Prostate gland (tissue), 2 donors: ENCODE data around the gene TEAD4. TPM values are rescaled to one million over a fixed set of nuclear protein-coding genes. Genes with fewer than 3 reads are reported as not detected.

Experiments
- DNase-seq: peaks from one replicate; pipeline ENCODE4 v3.0.0-alpha.2; 2019; ENCODE audit warnings: low spot score
- H3K27ac ChIP-seq, 2 donors: fragments of 200-600 bp; sonication (generic); 2 replicates each; pipeline ENCODE4 v1.5.1; 2017 to 2019
- H3K27me3 ChIP-seq: fragments of 200-600 bp; sonication (generic); replicated peaks from 2 replicates; pipeline ENCODE4 v1.5.1; 2019; ENCODE audit not compliant: insufficient read depth
- H3K36me3 ChIP-seq, 2 donors: fragments of 200-600 bp; sonication (generic); 1 replicate in 1 of 2; 2 replicates in 1 of 2; pipeline versions ENCODE4 v1.5.1 to v1.8.1; 2017 to 2019
- H3K4me1 ChIP-seq: fragments of 200-600 bp; sonication (generic); replicated peaks from 2 replicates; pipeline ENCODE4 v1.5.1; 2019
- H3K4me3 ChIP-seq, 2 donors: fragments of 200-600 bp; sonication (generic); 2 replicates each; pipeline ENCODE4 v1.5.1; 2017 to 2019
- H3K9me3 ChIP-seq: fragments of 200-600 bp; sonication (generic); 2 replicates; pipeline ENCODE4 v1.5.1; 2017
- POLR2A ChIP-seq: fragments of 450-650 bp; IDR thresholded peaks from one replicate; pipeline ENCODE4 v1.6.1; 2016; ENCODE audit warnings: antibody characterized with exemption, mild to moderate bottlenecking
- POLR2AphosphoS5 ChIP-seq: sonication (generic); formaldehyde crosslinking; IDR thresholded peaks from one replicate; pipeline ENCODE4 v1.6.1; 2017; ENCODE audit warnings: antibody characterized with exemption
- WGBS: methylation state at CpG from one replicate; pipeline ENCODE4 v1.1.5; 2018; 5-methylcytosine and 5-hydroxymethylcytosine counted together
- intact Hi-C: fragments of 100-400 bp; cut with DNase I; formaldehyde crosslinking; loops from one replicate; pipeline ENCODE4 v1.14.2; 2022
- total RNA-seq, 2 donors: library from RNA; depleted of rRNA; stranded (reverse); fragments of >200 nt; gene quantifications; one replicate each; pipeline ENCODE4 v1.1.0, GENCODE V29; 2016
- TF ChIP-seq, protein P1 (sequence below), 4 experiments: fragments of 200-600 bp in 2 of 4; fragments of 450-650 bp in 2 of 4; sonication (generic) in 2 of 4; IDR thresholded peaks; 1 replicate in 3 of 4; 2 replicates in 1 of 4; pipeline ENCODE4 v1.5.1; 2016 to 2019; ENCODE audit warnings: antibody characterized with exemption in 4 of 4, mild to moderate bottlenecking in 2 of 4, moderate library complexity in 2 of 4

TEAD4 gene
- total RNA-seq, 2 donors from 2014 or later = 9.9 to 20.9 TPM

DNA sequence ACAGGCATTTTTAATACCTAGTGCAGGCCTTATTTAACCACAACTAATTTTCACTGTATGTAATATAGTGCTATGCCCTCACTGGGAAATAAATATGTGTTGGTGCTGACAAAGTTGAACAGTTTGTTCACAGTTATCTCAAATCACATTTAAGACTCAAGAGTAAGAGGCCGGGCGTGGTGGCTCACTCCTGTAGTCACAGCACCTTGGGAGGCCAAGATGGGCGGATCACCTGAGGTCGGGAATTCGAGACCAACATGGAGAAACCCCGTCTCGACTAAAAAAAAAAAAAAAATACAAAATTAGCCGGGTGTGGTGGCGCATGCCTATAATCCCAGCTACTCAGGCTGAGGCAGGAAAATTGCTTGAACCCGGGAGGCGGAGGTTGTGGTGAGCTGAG, 22.9 kb upstream of the TEAD4 start:
- Histone ChIP-seq H3K9me3 (no peaks in the 10 kb centered on the region), H3K27ac (no peak overlapping the region), H3K4me1 (no peaks in the 10 kb centered on the region), H3K27me3 (no peaks in the 10 kb centered on the region), H3K36me3 (no peaks in the 10 kb centered on the region), H3K4me3 (no peak overlapping the region)
- WGBS = 92% methylated on average over 11 of the region's 11 CpGs
- no peak for TF ChIP-seq POLR2AphosphoS5
- TF ChIP-seq POLR2A = no peak
- TF ChIP-seq, protein P1, sequence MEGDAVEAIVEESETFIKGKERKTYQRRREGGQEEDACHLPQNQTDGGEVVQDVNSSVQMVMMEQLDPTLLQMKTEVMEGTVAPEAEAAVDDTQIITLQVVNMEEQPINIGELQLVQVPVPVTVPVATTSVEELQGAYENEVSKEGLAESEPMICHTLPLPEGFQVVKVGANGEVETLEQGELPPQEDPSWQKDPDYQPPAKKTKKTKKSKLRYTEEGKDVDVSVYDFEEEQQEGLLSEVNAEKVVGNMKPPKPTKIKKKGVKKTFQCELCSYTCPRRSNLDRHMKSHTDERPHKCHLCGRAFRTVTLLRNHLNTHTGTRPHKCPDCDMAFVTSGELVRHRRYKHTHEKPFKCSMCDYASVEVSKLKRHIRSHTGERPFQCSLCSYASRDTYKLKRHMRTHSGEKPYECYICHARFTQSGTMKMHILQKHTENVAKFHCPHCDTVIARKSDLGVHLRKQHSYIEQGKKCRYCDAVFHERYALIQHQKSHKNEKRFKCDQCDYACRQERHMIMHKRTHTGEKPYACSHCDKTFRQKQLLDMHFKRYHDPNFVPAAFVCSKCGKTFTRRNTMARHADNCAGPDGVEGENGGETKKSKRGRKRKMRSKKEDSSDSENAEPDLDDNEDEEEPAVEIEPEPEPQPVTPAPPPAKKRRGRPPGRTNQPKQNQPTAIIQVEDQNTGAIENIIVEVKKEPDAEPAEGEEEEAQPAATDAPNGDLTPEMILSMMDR (IDR thresholded peaks at IDR 0.05) = no peak
- no peak for DNase-seq
- intact Hi-C loops = no loop called here

DNA sequence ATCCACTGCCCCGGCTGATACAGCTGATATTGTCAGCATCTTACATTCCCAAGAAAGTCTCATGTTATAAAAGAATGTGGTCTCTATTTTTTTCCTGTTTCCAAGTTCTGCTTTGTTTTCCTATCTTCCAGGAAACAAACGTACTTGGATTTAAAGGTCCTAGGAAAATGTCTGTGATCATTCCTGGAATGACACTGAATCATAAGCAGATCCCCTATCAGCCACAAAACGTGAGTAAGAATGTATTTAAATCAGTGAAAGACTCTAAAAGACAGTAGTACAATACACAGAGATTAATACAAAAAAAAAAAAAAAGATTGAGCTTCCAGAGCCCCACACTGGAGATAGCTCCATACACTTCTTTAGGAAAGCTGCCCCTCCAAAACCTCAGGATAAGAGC, 21.7 kb upstream of the TEAD4 start:
- DNase-seq = no peak
- intact Hi-C loops = no loop called here
- TF ChIP-seq, protein P1 (IDR thresholded peaks at IDR 0.05) = no peak
- TF ChIP-seq POLR2AphosphoS5 (no peak), POLR2A (no peak)
- no peaks in the 10 kb centered on the region for H3K36me3 ChIP-seq
- H3K4me1 ChIP-seq = no peaks in the 10 kb centered on the region
- WGBS = 80% methylated on average over 3 of the region's 3 CpGs
- H3K27ac ChIP-seq = no peak overlapping the region
- H3K4me3 ChIP-seq = no peak overlapping the region
- H3K9me3 ChIP-seq = no peaks in the 10 kb centered on the region
- no peaks in the 10 kb centered on the region for H3K27me3 ChIP-seq

DNA sequence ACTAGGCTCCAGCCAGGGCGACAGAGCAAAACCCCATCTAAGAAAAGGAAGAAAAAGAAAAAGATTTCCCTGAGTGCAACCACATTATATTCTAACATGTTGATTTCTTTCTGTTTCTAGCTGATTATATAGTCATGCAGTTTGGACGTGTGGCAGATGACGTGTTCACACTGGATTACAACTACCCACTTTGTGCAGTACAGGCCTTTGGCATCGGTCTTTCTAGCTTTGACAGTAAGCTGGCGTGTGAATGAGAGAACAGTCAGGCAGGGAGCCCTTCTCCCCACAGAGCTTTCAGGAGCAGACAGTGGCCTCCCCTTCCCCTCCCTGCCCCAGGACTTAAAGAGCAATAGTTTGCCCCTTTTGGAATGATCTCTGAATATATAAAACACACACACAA, 20.0 kb upstream of the TEAD4 start:
- intact Hi-C loops = no loop called here
- DNase-seq = no peak
- no peaks in the 10 kb centered on the region for H3K9me3 ChIP-seq
- H3K4me1 ChIP-seq = no peaks in the 10 kb centered on the region
- H3K27me3 ChIP-seq = no peaks in the 10 kb centered on the region
- 77% methylated on average over 5 of the region's 5 CpGs for WGBS
- H3K4me3 ChIP-seq = no peak overlapping the region
- TF ChIP-seq, protein P1 (IDR thresholded peaks at IDR 0.05) = no peak
- no peak for TF ChIP-seq POLR2A
- TF ChIP-seq POLR2AphosphoS5 = no peak
- H3K27ac ChIP-seq = no peak overlapping the region
- H3K36me3 ChIP-seq = no peaks in the 10 kb centered on the region

DNA sequence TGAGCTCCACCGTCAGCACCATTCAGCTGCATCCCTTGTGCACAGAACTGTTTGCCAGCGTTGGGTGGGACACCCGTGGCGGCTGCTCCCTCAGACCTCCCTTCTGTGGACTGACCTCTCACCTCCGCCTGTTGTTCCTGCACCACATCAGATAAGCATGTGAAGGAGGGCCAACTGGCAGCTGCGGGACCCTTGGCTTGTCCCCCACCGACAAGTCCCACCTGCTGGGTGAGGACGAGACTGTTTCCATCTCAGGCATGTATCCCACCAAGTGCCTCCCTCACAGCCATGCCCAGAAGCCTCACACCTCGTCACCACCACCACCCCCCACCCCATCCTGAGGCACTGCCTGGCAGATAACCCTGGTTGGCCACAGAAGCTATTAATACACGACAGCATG, 18.6 kb upstream of the TEAD4 start:
- Histone ChIP-seq H3K27me3 (no peaks in the 10 kb centered on the region), H3K4me3 (no peak overlapping the region), H3K4me1 (no peaks in the 10 kb centered on the region), H3K9me3 (no peaks in the 10 kb centered on the region), H3K36me3 (no peaks in the 10 kb centered on the region), H3K27ac (no peak overlapping the region)
- intact Hi-C loops = loop anchor here (5.0 to 10.0 kb wide), 2 partner anchors 53 to 86 kb away; partner anchors contain the start of gene TEX52
- WGBS = 58% methylated on average over 10 of the region's 10 CpGs
- TF ChIP-seq POLR2A = no peak
- no peak for TF ChIP-seq POLR2AphosphoS5
- TF ChIP-seq, protein P1 (IDR thresholded peaks at IDR 0.05) = no peak
- no peak for DNase-seq

GRCh38 chr12:2941524-2941923, 17.7 kb upstream of the TEAD4 start:
- Histone ChIP-seq H3K4me3 (no peak overlapping the region), H3K27ac (no peak overlapping the region), H3K36me3 (no peaks in the 10 kb centered on the region), H3K4me1 (no peaks in the 10 kb centered on the region), H3K27me3 (no peaks in the 10 kb centered on the region), H3K9me3 (no peaks in the 10 kb centered on the region)
- 60% methylated on average over 8 of the region's 8 CpGs for WGBS
- TF ChIP-seq POLR2A = no peak
- TF ChIP-seq, protein P1 (IDR thresholded peaks at IDR 0.05) = no peak
- no peak for TF ChIP-seq POLR2AphosphoS5
- intact Hi-C loops = loop anchor here (5.0 to 10.0 kb wide), 2 partner anchors 54 to 87 kb away; partner anchors contain the start of gene TEX52
- no peak for DNase-seq
